Neuron (in vitro differentiated cells): ENCODE measurements around the gene CLEC19A.

Source experiments
- H2AFZ ChIP-seq: one replicate; pipeline ENCODE4 v1.6.1; 2013; ENCODE audit warnings: low read depth, mild to moderate bottlenecking, inconsistent platforms, low read length, moderate library complexity
- H3K27me3 ChIP-seq: one replicate; pipeline ENCODE4 v1.6.1; 2013; ENCODE audit warnings: low read length; ENCODE audit not compliant: insufficient read depth
- H3K36me3 ChIP-seq: one replicate; pipeline ENCODE4 v1.6.1; 2013; ENCODE audit warnings: low read length; ENCODE audit not compliant: insufficient read depth
- H3K4me1 ChIP-seq: one replicate; pipeline ENCODE4 v1.6.1; 2013; ENCODE audit warnings: low read length; ENCODE audit not compliant: insufficient read depth
- H3K4me3 ChIP-seq: 2 replicates; pipeline ENCODE4 v1.5.1; 2013; ENCODE audit warnings: mild to moderate bottlenecking, low read length, moderate library complexity
- H3K9me3 ChIP-seq: one replicate; pipeline ENCODE4 v1.6.1; 2013; ENCODE audit warnings: low read length

The CLEC19A gene

DNA sequence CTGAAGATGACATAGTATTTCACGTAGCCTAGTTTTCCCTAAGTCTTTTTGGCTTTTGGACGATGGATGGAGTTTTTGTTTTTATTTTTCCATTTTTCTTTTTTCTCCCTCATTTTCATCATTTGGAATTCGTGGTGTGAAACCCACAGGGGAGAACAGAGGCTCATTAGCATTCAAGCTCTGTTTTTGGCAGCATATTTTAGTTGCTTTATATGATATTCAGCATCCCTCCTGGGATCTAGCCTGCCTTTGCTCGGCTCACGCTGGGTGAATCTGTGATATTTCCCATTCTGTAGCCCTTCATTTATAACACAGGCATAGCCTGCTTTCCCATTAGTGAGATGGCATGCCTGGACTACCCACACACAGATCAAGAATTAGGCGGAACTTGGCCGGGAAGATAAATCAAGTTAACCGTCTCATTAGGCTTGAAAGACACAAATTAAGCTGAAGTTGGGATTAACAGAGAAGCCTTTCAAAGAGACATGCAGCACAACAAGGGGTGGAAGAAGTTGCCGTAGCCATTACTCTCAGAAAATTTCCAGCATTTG lies 20.1 kb upstream of the CLEC19A start:
- no peaks in the 10 kb centered on the region for H3K9me3 ChIP-seq
- no peaks in the 10 kb centered on the region for H3K27me3 ChIP-seq
- no peaks in the 10 kb centered on the region for H3K4me1 ChIP-seq
- H3K36me3 ChIP-seq, result no peaks in the 10 kb centered on the region
- H2AFZ ChIP-seq, result no peak overlapping the region
- H3K4me3 ChIP-seq, result no peak overlapping the region

DNA sequence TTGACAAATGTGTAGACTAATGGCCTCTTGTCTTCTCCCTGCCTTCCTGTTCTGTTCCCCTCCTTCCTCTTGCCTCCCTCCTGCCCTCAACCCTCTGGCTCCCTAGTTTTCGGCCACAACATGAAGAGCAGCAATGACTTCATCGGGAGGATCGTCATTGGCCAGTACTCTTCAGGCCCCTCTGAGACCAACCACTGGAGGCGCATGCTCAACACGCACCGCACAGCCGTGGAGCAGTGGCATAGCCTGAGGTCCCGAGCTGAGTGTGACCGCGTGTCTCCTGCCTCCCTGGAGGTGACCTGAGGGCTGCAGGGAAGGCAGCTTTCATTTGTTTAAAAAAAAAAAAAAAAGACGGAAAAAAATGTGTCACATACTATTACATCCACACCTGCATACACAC lies 18.8 kb upstream of the CLEC19A start:
- no peaks in the 10 kb centered on the region for H3K36me3 ChIP-seq
- no peaks in the 10 kb centered on the region for H3K4me1 ChIP-seq
- no peak overlapping the region for H2AFZ ChIP-seq
- H3K4me3 ChIP-seq, result no peak overlapping the region
- H3K27me3 ChIP-seq, result no peaks in the 10 kb centered on the region
- H3K9me3 ChIP-seq, result no peaks in the 10 kb centered on the region

DNA sequence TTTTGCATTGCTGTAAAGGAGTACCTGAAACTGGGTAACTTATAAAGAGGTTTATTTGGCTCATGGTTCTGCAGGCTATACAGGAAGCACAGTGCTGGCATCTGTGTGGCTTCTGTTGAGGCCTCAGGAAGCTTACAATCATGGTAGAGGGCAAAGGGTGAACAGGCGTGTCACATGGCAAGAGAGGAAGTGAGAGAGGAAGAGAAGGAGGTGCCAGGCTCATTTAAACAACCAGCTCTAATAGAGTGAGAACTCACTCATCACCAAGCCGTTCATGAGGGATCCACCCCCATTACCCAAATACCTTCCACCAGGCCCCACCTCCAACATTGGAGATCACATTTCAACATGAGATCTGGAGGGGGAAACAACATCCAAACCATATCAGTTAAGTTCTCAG lies 16.4 kb upstream of the CLEC19A start:
- peaks cover 3% of the 10 kb centered on the region for H3K27me3 ChIP-seq
- H3K4me3 ChIP-seq, result no peak overlapping the region
- no peaks in the 10 kb centered on the region for H3K9me3 ChIP-seq
- H3K4me1 ChIP-seq, result no peaks in the 10 kb centered on the region
- H2AFZ ChIP-seq, result no peak overlapping the region
- no peaks in the 10 kb centered on the region for H3K36me3 ChIP-seq

DNA sequence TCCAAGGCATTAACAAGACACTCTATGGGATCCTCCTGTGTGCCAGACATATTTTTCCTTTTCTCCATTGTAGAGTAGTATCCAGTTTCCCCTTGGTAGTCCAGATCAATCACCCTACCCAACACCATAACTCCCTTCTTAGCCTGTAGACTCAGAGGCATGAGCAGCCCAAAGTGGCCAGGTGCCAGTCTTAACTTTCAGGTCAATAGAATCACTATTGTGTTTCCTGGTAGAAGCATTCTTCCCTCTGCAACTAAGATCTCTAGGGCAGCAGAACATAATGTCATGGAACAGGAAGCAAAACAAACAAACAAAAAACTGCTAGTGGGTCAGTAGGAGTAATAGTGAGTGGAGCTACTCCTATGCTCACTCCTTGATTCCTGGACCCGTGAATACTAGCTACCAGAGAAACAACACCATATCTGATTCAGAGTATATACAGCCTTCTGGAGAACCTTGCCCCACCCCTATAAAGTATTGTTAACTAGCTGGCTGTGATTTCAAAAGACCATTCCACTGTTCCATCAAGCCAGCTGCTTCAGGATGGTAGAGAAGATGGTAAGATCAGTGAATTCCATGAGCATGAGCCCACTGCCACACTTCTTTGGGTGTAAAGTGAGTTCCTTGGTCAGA lies 11.2 kb upstream of the CLEC19A start:
- Histone ChIP-seq H3K36me3 (no peaks in the 10 kb centered on the region), H3K9me3 (no peaks in the 10 kb centered on the region), H3K4me3 (no peak overlapping the region), H3K4me1 (no peaks in the 10 kb centered on the region), H3K27me3 (peaks cover 3% of the 10 kb centered on the region), H2AFZ (no peak overlapping the region)

DNA sequence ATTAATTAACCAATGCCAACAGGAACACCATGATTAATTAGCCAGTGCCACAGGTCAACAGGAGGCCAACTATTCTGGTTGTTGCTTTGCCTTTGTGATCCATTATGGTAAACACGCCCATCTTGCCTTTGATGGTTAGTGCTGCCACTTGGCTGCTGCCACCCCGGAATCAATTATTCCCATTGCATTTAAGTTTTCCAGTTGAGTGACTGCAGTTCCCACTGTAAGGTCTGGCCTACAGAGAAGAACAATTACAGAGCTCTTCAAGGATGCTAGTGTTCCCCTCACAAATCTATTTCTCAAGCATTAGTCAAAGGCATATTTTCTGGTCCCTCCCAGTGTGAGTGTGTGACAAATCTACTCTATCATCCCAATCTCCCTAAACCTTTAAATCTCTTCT lies 7.1 kb upstream of the CLEC19A start:
- H3K9me3 ChIP-seq, result no peaks in the 10 kb centered on the region
- H3K27me3 ChIP-seq, result no peaks in the 10 kb centered on the region
- H3K36me3 ChIP-seq, result no peaks in the 10 kb centered on the region
- no peak overlapping the region for H3K4me3 ChIP-seq
- no peak overlapping the region for H2AFZ ChIP-seq
- H3K4me1 ChIP-seq, result no peaks in the 10 kb centered on the region

DNA sequence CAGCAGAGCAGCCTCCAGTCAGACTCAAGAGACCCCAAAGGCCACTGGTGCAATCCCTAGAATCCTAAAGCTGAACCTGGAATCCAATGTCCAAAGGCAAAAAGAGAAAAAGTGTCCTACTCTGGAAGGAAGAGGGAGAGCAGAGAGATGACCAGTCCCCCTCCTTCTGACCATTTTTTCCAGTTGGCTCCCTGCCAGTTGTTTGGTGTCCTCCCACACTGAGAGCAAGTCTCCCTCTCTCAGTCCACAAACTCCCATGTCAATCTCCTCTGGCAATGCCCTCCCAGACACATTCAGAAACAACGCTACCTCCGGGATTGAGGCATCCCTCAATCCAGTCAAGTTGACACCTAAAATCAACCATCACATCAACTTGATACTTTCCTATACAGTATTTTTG lies 4.3 kb upstream of the CLEC19A start:
- H3K9me3 ChIP-seq, result no peaks in the 10 kb centered on the region
- no peaks in the 10 kb centered on the region for H3K36me3 ChIP-seq
- no peaks in the 10 kb centered on the region for H3K27me3 ChIP-seq
- H3K4me3 ChIP-seq, result no peak overlapping the region
- H2AFZ ChIP-seq, result no peak overlapping the region
- H3K4me1 ChIP-seq, result no peaks in the 10 kb centered on the region

DNA sequence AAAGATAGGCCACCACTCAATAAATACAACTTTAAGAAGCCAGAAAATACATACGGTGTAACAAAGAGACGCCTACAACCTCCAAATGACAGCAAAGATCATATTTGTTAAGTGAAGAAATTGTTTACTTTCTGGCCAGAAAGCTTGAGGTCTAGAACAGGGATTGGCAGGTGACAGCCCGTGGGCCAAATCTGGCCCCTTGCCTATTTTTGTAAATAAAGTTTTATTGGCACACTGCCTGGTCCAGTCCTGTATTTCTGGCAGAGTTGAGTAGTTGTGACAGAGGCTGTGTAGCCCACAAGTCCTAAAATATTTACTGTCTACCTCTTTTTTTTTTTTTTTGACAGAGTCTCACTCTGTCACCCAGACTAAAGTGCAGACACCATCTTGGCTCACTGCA lies 3.4 kb upstream of the CLEC19A start:
- no peak overlapping the region for H3K4me3 ChIP-seq
- H3K4me1 ChIP-seq, result no peaks in the 10 kb centered on the region
- H3K27me3 ChIP-seq, result no peaks in the 10 kb centered on the region
- no peaks in the 10 kb centered on the region for H3K9me3 ChIP-seq
- H2AFZ ChIP-seq, result no peak overlapping the region
- H3K36me3 ChIP-seq, result no peaks in the 10 kb centered on the region

DNA sequence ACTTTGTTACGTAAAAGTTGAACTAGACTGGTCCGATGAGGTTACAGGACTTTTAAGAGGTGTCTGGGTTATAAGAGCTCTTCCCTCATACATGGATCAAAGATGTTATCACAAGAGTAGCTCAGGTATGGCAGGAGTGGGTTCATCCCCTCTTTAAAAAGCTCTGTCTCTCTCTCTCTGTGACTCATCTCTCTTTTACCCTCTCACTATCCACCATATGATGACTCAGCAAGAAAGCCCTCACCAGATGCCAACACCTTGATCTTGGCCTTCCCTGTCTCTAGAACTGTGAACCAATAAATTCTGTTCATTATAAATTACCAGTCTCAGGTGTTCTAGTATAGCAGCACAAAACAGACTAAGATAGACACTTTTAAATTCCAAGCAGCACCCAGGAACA lies 1.9 kb upstream of the CLEC19A start:
- H3K36me3 ChIP-seq, result no peaks in the 10 kb centered on the region
- peaks cover 6% of the 10 kb centered on the region for H3K4me1 ChIP-seq
- H2AFZ ChIP-seq, result no peak overlapping the region
- no peaks in the 10 kb centered on the region for H3K27me3 ChIP-seq
- no peaks in the 10 kb centered on the region for H3K9me3 ChIP-seq
- H3K4me3 ChIP-seq, result no peak overlapping the region

DNA sequence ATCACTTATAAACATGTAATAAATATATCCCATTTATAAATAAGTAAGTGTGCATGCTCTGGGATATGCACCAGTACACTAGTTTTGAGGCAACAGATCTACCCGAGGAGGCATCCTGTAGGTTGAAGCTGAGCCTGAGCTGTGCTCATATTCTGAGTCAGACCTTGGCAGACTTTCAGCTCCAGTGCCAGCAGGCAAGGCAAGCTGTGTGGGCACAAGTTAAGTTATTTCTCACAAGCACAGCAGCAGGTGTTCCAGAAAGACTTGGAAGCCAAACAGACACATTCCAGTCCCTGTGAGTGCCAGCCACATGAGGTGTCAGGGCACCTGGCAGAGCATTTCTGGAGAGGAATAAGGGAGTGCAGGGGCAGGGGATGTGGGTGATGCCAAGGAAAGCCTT lies 1.3 kb upstream of the CLEC19A start:
- Histone ChIP-seq H3K27me3 (no peaks in the 10 kb centered on the region), H3K4me1 (peaks cover 6% of the 10 kb centered on the region), H2AFZ (no peak overlapping the region), H3K4me3 (no peak overlapping the region), H3K36me3 (no peaks in the 10 kb centered on the region), H3K9me3 (no peaks in the 10 kb centered on the region)

DNA sequence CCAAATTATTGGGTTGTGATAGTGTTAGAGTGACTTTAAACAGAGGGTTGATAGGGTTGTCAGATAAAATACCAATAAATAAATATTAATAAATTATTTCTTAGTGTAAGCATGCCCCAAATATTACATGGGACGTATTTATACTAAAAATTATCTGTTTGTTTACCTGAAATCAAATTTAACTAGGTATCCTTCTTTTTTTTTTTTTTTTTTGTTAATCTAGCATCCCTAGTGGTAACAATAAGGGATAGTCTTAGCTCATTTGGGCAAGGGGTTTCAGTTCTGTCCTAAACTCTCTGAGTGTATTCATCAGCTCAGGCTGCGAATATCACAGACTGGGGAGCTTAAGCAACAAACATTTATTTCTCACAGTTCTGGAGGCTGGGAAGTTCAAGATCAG lies 1.3 kb downstream of the CLEC19A start:
- Histone ChIP-seq H3K9me3 (no peaks in the 10 kb centered on the region), H3K27me3 (no peaks in the 10 kb centered on the region), H2AFZ (no peak overlapping the region), H3K36me3 (no peaks in the 10 kb centered on the region), H3K4me3 (no peak overlapping the region), H3K4me1 (peaks cover 31% of the 10 kb centered on the region)

DNA sequence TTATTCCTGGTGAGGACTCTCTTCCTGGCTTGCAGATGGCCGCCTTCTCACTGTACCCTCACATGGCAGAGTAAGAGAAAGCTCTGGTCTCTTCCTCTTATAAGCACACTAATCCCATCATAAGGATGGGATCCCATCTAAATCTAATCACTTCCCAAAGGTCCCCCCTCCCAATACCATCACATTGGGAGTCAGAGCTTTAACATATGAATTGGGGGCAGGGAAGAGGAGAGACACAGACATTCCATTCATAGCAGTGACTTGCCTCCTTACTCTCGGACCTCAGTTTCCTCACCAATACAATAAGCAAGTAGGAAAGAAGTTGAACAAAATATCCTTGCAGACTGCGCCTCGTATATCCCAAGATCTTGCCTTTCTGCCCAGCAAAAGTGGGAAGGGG lies 1.7 kb downstream of the CLEC19A start:
- H3K27me3 ChIP-seq, result no peaks in the 10 kb centered on the region
- H3K4me3 ChIP-seq, result no peak overlapping the region
- no peaks in the 10 kb centered on the region for H3K36me3 ChIP-seq
- no peak overlapping the region for H2AFZ ChIP-seq
- H3K9me3 ChIP-seq, result no peaks in the 10 kb centered on the region
- H3K4me1 ChIP-seq, result peaks cover 35% of the 10 kb centered on the region

DNA sequence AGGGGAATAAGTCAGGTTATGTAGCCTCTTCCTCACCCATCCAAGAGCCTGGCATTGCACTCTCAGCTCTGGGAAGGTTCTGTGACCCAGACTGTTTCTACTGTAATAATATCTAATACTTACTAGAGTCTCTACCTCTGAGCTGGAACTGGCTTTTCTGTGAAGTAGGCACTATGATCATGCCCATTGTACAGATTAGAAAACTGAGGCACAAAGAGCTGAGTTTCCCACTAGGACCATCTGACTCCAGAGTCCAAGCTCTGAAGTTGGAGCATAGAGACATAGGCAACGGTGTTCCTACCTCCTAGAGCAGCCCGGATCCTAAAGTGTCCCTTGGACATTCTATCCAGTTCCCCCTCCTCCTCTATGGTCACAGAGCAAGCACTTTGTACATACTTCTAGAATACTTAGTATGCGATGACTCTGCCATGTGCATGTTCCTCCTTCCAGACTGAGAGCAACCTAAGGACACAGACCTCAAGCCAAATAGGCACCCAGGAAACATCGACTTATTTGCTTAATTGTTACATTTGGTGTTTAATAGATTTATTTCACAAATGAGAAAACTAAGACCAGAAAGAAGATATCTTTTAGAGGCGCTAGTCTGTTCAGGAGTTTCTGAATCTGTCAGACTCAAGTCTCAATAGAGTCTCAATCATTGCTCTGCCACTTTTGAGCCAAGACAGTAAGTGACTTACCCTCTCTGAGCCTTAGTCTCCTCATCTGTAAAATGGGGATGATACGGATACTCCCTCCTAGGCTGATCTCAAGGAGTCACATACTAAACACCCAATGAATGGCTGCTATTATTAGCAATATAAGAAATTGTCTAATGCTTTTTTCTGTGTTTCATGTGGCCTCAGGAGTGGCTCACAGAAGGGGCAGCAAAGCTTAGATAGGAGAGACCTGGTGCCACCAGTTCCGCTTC lies 3.6 kb downstream of the CLEC19A start:
- Histone ChIP-seq H3K4me1 (peaks cover 41% of the 10 kb centered on the region), H3K27me3 (no peaks in the 10 kb centered on the region), H3K36me3 (no peaks in the 10 kb centered on the region), H3K4me3 (no peak overlapping the region), H2AFZ (no peak overlapping the region), H3K9me3 (no peaks in the 10 kb centered on the region)

DNA sequence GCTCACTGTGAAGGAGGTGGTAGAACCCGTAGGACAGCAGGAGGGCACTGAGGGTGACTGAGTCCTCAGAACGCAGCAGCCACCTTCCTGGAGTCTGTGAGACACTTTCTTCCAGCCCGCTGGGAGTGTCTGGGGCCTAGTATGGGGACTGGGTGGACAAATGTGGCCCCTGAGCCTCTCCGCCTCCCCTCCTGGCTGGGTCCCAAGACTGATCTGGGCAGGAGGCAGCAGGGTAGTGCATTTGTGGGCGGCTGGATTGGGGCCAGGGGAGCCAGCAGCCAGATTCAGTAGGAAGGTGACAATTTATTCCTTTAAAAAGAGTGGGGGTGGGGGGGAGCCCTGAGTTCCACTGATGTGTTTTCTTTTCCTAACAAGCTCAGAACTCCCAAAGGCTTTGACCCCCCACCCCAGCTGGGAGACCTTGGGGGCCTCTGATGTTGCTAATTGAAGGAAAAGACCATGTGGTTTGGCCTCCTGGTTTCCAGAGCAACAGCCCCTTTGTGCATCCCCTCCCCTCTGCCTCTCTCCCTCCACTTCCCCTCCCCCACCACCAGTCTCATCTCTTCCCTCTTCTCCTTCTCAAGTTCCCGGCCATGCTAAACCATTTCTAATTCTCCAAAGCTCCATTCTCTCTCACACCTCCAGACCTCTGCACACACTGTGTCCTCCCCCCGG lies 4.4 kb downstream of the CLEC19A start:
- peaks cover 41% of the 10 kb centered on the region for H3K4me1 ChIP-seq
- no peaks in the 10 kb centered on the region for H3K9me3 ChIP-seq
- no peak overlapping the region for H2AFZ ChIP-seq
- no peaks in the 10 kb centered on the region for H3K36me3 ChIP-seq
- no peaks in the 10 kb centered on the region for H3K27me3 ChIP-seq
- no peak overlapping the region for H3K4me3 ChIP-seq
